ENCODE data around the gene APPL1. TPM values are rescaled to one million over a fixed set of nuclear protein-coding genes. Genes with fewer than 3 reads are reported as not detected.

Gene APPL1
- total RNA-seq, 1 donor from 2014 or later, result 27.0 TPM

- no peak overlapping the region for H3K4me3 ChIP-seq (ENCODE audit: low read depth, low read length)
- DNase-seq (ENCODE audit: low read depth), result no peak
- no peak for TF ChIP-seq CTCF (conservative IDR thresholded peaks at IDR 0.05; ENCODE audit: low read depth, low read length)
Measured at GRCh38 chr3:57314204-57314603, 86.7 kb downstream of the APPL1 start.

Other genes with a start within 250 kb of the APPL1 start
- 0.06 and 0.43 TPM in 2 replicates for gene SPATA12, start 167.1 kb upstream of the APPL1 start, total RNA-seq
- gene IL17RD, start 62.4 kb upstream of the APPL1 start, total RNA-seq, result 13.2 and 28.2 TPM in 2 replicates
- gene HESX1, start 27.8 kb upstream of the APPL1 start, total RNA-seq, result 0.14 TPM in 1 of 2 replicates, not detected in the other
- not detected in 2 replicates for gene ASB14, start 65.0 kb downstream of the APPL1 start, total RNA-seq